ENCODE measurements around the gene SNRK. TPM values are rescaled to one million over a fixed set of nuclear protein-coding genes. Genes with fewer than 3 reads are reported as not detected.

The SNRK gene
- total and polyA plus RNA-seq, 2 of the 13 experiments (the other 11 are each of a cell fraction or from before 2014, with no cell fraction given) = 11.4 to 16.1 TPM

DNA sequence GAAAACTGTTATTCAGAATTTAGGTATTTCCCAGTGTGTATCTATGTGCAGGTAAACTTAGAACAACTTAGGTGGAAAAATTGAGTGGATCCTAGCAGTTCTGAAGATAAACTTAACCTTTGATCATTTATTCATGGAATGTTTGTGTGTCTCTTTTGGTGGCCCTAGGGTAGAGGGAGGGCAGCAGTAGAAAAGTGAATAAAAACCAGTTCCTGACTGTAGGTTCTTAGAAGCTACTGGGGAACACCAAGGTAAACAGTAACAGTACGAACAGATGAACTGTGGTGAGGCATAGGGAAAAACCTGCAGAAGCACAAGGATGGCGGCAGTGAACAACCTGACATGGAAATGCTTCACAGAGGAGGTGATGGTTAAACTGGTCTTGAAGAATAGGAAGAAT, 2.5 kb downstream of the SNRK start:
- Histone ChIP-seq H3K4me1 (ENCODE audit: insufficient read depth, low read length) (peaks cover 58% of the 10 kb centered on the region), H3K4me3 (replicated peaks in 1 of 3; ENCODE audit: insufficient read depth in 1 of 3, low read depth in 2 of 3, low read length in 3 of 3) (peak overlapping the region; percentile 81 to 96 (median 94)), H3K27ac (ENCODE audit: extremely low read length, insufficient read depth, low read length) (peak overlapping the region; percentile 79), H3K9ac (ENCODE audit: insufficient read depth, low read depth, low read length) (peak overlapping the region; percentile 93), H3K9me3 (ENCODE audit: low read length) (no peaks in the 10 kb centered on the region), H4K20me1 (ENCODE audit: insufficient read depth, low read length) (peaks cover 46% of the 10 kb centered on the region), H3K36me3 (replicated peaks in 1 of 2; ENCODE audit: control insufficient read depth in 1 of 2, insufficient read depth in 2 of 2, low read length in 2 of 2) (peaks cover 2 to 18% of the 10 kb centered on the region in 2 experiments; a peak in 3 of 5 replicates), H3K79me2 (ENCODE audit: insufficient read depth, low read length) (peaks cover 70% of the 10 kb centered on the region), H2AFZ (ENCODE audit: low read length) (no peak overlapping the region), H3K27me3 (ENCODE audit: control insufficient read depth in 1 of 2, insufficient read depth in 2 of 2, low read length in 2 of 2) (peaks cover 0 to 4% of the 10 kb centered on the region in 2 experiments; a peak in 2 of 5 replicates), H3K4me2 (ENCODE audit: low read depth, low read length) (peak overlapping the region; percentile 92)
- CTCF ChIA-PET (ENCODE audit: low intra/inter-chr PET ratio, low total read pairs) = no interaction called here
- ATAC-seq (peak; percentile 72), DNase-seq (ENCODE audit: low spot score) (peak; percentile 73), FAIRE-seq (peak; percentile 82)
- POLR2A ChIA-PET = no interaction called here
- no TSS peak for BruUV-seq (replicated peaks)
- WGBS (ENCODE audit: low lambda C conversion rate) = 3% methylated on average over 2 of the region's 2 CpGs
- intact Hi-C loops (cut with micrococcal nuclease; ENCODE audit: unreplicated experiment) (loop anchor here (2.0 to 5.0 kb wide), 2 partner anchors 28 to 48 kb away; no protein-coding TSS in a partner anchor), in situ Hi-C loops (cut with HindIII; ENCODE audit: extremely low pct_ligation_motif_present, low pct_unique_long_range_greater_than_20kb) (no loop called here)
- TF ChIP-seq ZNF788 (CRISPR knock-in tag; IDR thresholded peaks at IDR 0.05; ENCODE audit: borderline replicate concordance) (no peak), REXO4 (CRISPR knock-in tag; IDR thresholded peaks at IDR 0.05; ENCODE audit: borderline replicate concordance) (no peak), FOXM1 (CRISPR knock-in tag; IDR thresholded peaks at IDR 0.05) (no peak), CAMTA2 (CRISPR knock-in tag; IDR thresholded peaks at IDR 0.05; ENCODE audit: borderline replicate concordance) (no peak), ZNF589 (CRISPR knock-in tag; conservative IDR thresholded peaks at IDR 0.05) (no peak), RBM39 (IDR thresholded peaks at IDR 0.05; ENCODE audit: low read depth, low read length, poor library complexity, severe bottlenecking) (no peak), ZSCAN29 (CRISPR knock-in tag; conservative IDR thresholded peaks at IDR 0.05) (peak; percentile 49; the same call in 1 of the 2 replicates), DMAP1 (CRISPR knock-in tag; IDR thresholded peaks at IDR 0.05) (no peak), KLF11 (CRISPR knock-in tag; IDR thresholded peaks at IDR 0.05) (no peak), MEIS2 (CRISPR knock-in tag; IDR thresholded peaks at IDR 0.05) (no peak), GFI1 (CRISPR knock-in tag; IDR thresholded peaks at IDR 0.05; ENCODE audit: borderline replicate concordance) (no peak), SSRP1 (CRISPR knock-in tag; IDR thresholded peaks at IDR 0.05) (no peak), MTA3 (CRISPR knock-in tag; IDR thresholded peaks at IDR 0.05) (no peak), BATF2 (CRISPR knock-in tag; IDR thresholded peaks at IDR 0.05) (no peak), FOXA1 (IDR thresholded peaks at IDR 0.05) (no peak), FOXA1 (CRISPR knock-in tag; IDR thresholded peaks at IDR 0.05) (peak; percentile 71), JUND (CRISPR knock-in tag; IDR thresholded peaks at IDR 0.05) (no peak), ZBTB43 (CRISPR knock-in tag; conservative IDR thresholded peaks at IDR 0.05) (no peak), TIGD3 (CRISPR knock-in tag; IDR thresholded peaks at IDR 0.05; ENCODE audit: borderline replicate concordance) (no peak), IRF2 (CRISPR knock-in tag; IDR thresholded peaks at IDR 0.05) (peak; percentile 60; the same call in 1 of the 2 replicates), SMYD3 (CRISPR knock-in tag; IDR thresholded peaks at IDR 0.05) (no peak), DNMT1 (CRISPR knock-in tag; IDR thresholded peaks at IDR 0.05) (no peak), ETV6 (CRISPR knock-in tag; conservative IDR thresholded peaks at IDR 0.05) (no peak)
- TF ChIP-seq, protein P1, sequence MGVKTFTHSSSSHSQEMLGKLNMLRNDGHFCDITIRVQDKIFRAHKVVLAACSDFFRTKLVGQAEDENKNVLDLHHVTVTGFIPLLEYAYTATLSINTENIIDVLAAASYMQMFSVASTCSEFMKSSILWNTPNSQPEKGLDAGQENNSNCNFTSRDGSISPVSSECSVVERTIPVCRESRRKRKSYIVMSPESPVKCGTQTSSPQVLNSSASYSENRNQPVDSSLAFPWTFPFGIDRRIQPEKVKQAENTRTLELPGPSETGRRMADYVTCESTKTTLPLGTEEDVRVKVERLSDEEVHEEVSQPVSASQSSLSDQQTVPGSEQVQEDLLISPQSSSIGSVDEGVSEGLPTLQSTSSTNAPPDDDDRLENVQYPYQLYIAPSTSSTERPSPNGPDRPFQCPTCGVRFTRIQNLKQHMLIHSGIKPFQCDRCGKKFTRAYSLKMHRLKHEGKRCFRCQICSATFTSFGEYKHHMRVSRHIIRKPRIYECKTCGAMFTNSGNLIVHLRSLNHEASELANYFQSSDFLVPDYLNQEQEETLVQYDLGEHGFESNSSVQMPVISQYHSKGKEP (CRISPR knock-in tag; IDR thresholded peaks at IDR 0.05) = no peak

Measured in HepG2 (cell line).